Mucosa of descending colon (tissue), 3 donors: ENCODE data around the gene DDA1. TPM values are rescaled to one million over a fixed set of nuclear protein-coding genes. Genes with fewer than 3 reads are reported as not detected.

ENCODE experiments used
- ATAC-seq: fragments of 200-7000 bp; cut with Tn5 transposase; one replicate; pipeline ENCODE4 v1.9.1; 2020; ENCODE audit warnings: mild to moderate bottlenecking, moderate library complexity
- DNase-seq, 3 donors: peaks; one replicate each; pipeline ENCODE4 v3.0.0-alpha.2; 2020
- H3K36me3 ChIP-seq: fragments of 200-600 bp; one replicate; pipeline ENCODE4 v1.8.0; 2021; ENCODE audit warnings: low read depth, mild to moderate bottlenecking
- H3K4me1 ChIP-seq: fragments of 200-600 bp; one replicate; pipeline ENCODE4 v1.8.0; 2021; ENCODE audit warnings: low read depth, mild to moderate bottlenecking
- H3K4me3 ChIP-seq: fragments of 200-600 bp; one replicate; pipeline ENCODE4 v1.8.0; 2021; ENCODE audit warnings: mild to moderate bottlenecking
- H3K9me3 ChIP-seq: fragments of 200-600 bp; one replicate; pipeline ENCODE4 v1.8.0; 2021; ENCODE audit warnings: mild to moderate bottlenecking
- CTCF ChIP-seq: fragments of 200-600 bp; IDR thresholded peaks from one replicate; pipeline ENCODE4 v1.8.0; 2022; ENCODE audit warnings: antibody characterized with exemption, mild to moderate bottlenecking
- intact Hi-C, 2 donors: fragments of 100-400 bp; cut with DNase I in 1 of 2; cut with micrococcal nuclease in 1 of 2; formaldehyde crosslinking; loops; one replicate each; pipeline versions ENCODE4 v1.11.0 to v1.11.1; 2022; cut with DNase I, micrococcal nuclease
- total RNA-seq, 3 donors: library from RNA; stranded (reverse); fragmentation: NEBNext Ultra II Directional in 2 of 3; extraction: Animal tissue kit (Norgen Biotek cat#: 25700) in 2 of 3; gene quantifications; one replicate each; pipeline versions ENCODE4 v1.2.1 to v1.2.4, GENCODE V29; 2021 to 2023
- donor health status: DM: no; HTN: no; CAD: no; lungs with moderate emphysema.
- donor health status: DM: no; HTN: no; CAD: no.
- donor health status: DM: no; HTN: yes; CAD: no.

Gene DDA1
- total RNA-seq, 3 donors from 2014 or later = 38.3 to 51.4 (median 48.3) TPM

- intact Hi-C loops = no loop called here
- Histone ChIP-seq H3K36me3 (no peaks in the 10 kb centered on the region), H3K9me3 (no peaks in the 10 kb centered on the region), H3K4me1 (peaks cover 35% of the 10 kb centered on the region), H3K4me3 (peak within 1 kb of the TSS; percentile 60)
- peak; percentile 80 for TF ChIP-seq CTCF
- ATAC-seq (peak; percentile 80), DNase-seq (peak; percentile 98 to 99 (median 98))
Measured at GRCh38 chr19:17305517-17306284, 3.7 kb upstream of the DDA1 start, which contains the start of gene MRPL34. Gene MRPL34 (plus strand): TSS chr19:17305872. CDS start chr19:17305893, 21 bp downstream.

DNA sequence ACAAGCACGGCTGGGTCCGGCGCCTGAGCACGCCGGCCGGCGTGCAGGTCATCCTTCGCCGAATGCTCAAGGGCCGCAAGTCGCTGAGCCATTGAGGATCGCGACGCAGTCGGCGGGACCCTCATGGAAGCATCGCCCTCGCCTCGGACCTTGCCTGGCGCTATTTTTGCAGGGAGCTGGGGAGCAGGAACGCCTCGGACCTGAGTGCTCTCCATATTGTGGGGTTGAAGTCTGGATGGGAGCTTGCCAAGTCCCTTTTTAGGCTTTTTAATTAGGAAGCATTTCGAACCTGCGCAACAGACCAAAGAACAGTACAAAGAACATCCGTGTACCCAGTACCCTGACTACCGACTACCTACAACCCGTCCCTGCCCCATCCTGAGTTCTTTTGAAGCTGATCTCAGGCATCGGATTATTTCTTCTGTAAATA lies 3.1 kb upstream of the DDA1 start:
- peak in 2 of 3 donors; percentile 44 to 56 for DNase-seq
- no peaks in the 10 kb centered on the region for H3K9me3 ChIP-seq
- no peak for TF ChIP-seq CTCF
- H3K4me3 ChIP-seq = peak overlapping the region; percentile 60
- no peak for ATAC-seq
- no peaks in the 10 kb centered on the region for H3K36me3 ChIP-seq
- H3K4me1 ChIP-seq = peaks cover 40% of the 10 kb centered on the region
- intact Hi-C loops = no loop called here

GRCh38 chr19:17307876-17308377 lies 1.4 kb upstream of the DDA1 start:
- H3K9me3 ChIP-seq = no peaks in the 10 kb centered on the region
- ATAC-seq (no peak), DNase-seq (no peak)
- intact Hi-C loops = no loop called here
- no peaks in the 10 kb centered on the region for H3K36me3 ChIP-seq
- H3K4me1 ChIP-seq = peaks cover 37% of the 10 kb centered on the region
- TF ChIP-seq CTCF = no peak
- H3K4me3 ChIP-seq = no peak overlapping the region

DNA sequence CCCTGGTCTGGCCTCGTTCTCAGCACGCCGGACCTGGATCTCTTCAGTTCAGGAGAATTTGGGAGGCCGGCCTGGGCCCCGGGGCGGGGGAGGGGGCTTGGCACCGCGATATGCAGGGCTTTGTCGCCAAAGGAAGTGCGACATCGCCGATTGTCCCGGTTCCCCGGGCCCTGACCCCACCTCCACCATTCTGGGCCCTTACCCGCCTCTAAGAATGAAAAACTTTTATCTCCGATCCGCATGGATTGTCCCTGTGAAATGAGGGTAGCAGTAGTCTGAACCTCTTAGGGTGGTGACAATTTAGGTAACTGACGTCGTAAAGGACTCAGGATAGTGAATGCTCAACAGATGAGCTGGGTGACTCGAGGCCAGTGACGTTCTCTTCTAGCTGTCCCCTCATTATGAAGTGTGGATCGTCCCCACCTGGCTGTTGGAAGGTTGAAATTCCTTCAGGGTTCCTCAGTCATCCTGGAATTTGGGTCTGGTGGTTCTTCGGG lies 650 bp downstream of the DDA1 start:
- intact Hi-C loops = no loop called here

More for the DNA sequence above, 650 bp downstream of the DDA1 start:
- no peaks in the 10 kb centered on the region for H3K36me3 ChIP-seq
- H3K4me1 ChIP-seq = peaks cover 31% of the 10 kb centered on the region
- no peaks in the 10 kb centered on the region for H3K9me3 ChIP-seq
- ATAC-seq = no peak
- TF ChIP-seq CTCF = no peak
- no peak for DNase-seq
- H3K4me3 ChIP-seq = peak overlapping the region; percentile 54
